Stimulated activated CD8-positive, alpha-beta memory T cell treated with anti-CD3 and anti-CD28 coated beads, Interleukin-4, amount 100 ng/mL, for 24 hours (primary cell): ENCODE data around the gene ADAMTS20.

Source experiments
- DNase-seq: peaks from one replicate; pipeline ENCODE4 v3.0.0-alpha.2; 2020; ENCODE audit warnings: low read depth

ADAMTS20 gene

DNA sequence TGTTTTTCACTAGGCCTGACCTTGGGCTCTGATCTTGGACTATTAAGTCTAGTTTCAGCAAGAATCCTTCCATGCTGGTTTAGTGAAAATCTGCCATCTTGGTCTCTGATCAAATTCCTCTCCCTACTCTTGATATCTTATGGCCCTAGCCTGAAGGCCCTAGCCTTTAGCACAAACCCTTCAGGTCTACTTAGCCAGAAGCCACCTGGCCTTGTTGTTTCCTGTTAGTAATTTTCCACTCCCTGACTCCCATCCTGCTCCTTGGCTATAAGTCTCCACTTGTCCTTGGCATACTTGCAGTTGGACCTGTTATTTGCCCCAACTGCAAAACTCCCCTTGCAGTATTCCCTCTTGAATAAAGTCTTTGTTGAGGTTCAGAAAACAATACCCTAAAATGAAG, 241.4 kb downstream of the ADAMTS20 start:
- no peak for DNase-seq

GRCh38 chr12:43309959-43310358, 242.0 kb downstream of the ADAMTS20 start:
- no peak for DNase-seq

DNA sequence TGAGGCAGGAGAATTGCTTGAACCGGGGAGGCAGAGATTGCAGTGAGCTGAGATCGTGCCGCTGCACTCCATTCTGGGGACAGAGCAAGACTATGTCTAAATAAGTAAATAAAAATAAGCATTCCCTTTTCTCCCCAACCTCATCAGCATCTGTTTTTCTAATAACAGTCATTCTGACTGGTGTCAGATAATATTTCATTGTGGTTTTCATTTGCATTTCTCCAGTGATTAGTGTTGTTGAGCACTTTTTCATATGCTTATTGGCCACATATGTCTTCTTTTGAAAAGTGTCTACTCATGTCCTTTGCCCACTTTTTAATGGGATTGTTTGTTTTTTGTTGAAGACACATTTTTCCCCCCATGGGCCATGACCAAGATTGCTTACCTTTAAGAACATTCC, 243.2 kb downstream of the ADAMTS20 start:
- DNase-seq = no peak

GRCh38 chr12:43307126-43307525, 244.9 kb downstream of the ADAMTS20 start:
- no peak for DNase-seq

DNA sequence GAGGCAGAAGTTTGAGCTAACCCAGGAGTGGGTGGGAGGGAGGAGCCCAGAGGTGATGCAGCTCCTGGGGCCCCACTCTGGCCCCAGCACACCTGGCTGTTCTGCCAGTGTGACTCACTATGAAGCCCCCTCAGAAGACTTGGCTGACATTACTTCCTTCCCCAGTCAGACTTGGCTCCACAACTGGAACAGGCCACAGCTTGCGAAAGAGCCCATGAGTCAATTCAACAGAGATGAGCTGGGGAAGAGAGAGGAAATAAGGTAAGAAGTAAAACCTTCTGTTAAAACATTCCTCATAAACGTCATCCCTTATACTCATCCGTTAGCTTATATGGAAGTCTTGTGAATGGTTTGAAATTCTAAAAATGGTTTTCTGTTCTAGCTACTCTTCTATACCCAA, 245.9 kb downstream of the ADAMTS20 start:
- DNase-seq = no peak

GRCh38 chr12:43305065-43305464, 246.9 kb downstream of the ADAMTS20 start:
- DNase-seq = no peak
